HG02571 (cell line): Measurements from ENCODE around the gene BMP6.
"Not testable (repeated sequence)": the region's sequence is repeated elsewhere in the genome, so short reads cannot be mapped to it uniquely, and the experiment has no call there.

ENCODE experiments used
- ATAC-seq: cut with Tn5 transposase; IDR thresholded peaks from one replicate; pipeline ENCODE4 v1.9.1; 2021; ENCODE audit warnings: mild to moderate bottlenecking, moderate library complexity; ENCODE audit not compliant: unreplicated experiment

Gene BMP6

DNA sequence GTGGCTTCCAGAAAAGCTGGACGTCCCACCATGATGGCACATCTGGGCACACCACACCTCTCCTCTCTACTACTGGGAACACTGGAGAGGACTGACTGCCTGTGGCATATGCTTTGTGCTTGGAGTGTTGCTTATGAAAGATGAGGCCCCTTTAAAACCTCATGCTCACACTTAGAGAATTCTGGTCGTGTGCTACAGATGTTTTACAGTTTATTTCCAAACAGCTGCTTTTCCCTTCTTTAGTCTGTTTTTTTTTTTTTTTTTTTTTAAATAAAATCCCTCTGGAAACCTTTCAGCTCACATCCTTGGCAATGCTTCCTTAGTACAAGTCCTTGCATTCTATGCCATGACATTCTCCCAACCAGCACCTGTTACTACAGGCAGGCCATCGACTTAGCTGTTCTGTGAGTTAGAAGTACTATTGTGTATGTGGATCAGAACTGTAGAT lies 60.3 kb downstream of the BMP6 start:
- ATAC-seq, result no peak

DNA sequence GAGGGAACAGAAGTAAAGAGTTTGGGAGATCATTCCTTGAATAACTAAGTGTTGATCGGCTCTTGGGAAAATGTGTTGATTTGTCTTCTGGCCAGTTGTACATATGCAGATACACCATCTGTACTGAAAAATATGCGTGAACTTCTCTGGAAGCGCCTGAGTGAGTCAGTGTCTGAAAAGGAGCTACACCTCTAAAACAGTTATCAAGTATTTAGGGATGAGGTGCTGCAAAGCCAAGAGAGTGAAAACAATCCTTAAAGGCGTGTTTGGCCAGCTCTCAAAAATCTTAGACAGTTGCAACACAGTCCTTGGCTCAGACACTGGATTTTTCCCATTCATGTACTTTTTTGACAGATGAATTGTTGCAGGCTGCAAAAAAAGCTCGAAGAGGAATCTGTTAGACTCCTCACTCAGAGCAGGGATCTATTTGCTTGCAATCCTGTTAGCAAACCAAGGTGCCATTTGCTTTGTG lies 61.3 kb downstream of the BMP6 start:
- no peak for ATAC-seq

DNA sequence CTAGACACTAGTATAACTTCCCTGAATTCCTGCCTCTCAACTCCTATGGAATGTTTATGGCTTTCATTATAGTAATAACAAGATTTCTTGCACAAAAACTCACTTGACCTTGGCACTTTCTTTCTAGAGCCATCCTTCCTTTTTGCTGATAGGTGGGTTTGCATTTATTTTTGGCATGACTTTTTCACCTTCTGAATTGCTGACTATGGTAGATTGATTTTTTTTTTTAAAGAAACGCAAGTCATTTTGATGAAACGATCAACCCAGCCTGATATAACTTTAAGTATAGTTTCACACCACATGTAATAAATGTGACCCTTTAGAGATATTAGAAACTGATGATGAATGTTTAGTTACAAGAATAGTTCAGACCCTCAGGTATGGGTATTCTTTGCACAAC lies 61.8 kb downstream of the BMP6 start:
- ATAC-seq, result no peak

GRCh38 chr6:7794509-7794908 lies 68.6 kb downstream of the BMP6 start:
- ATAC-seq, result no peak

GRCh38 chr6:7797386-7797785 lies 71.5 kb downstream of the BMP6 start:
- no peak for ATAC-seq

- no peak for ATAC-seq
Measured at GRCh38 chr6:7798751-7799150, 72.9 kb downstream of the BMP6 start.

- no peak for ATAC-seq
Measured at GRCh38 chr6:7802662-7803061, 76.8 kb downstream of the BMP6 start.

GRCh38 chr6:7803214-7803613 lies 77.3 kb downstream of the BMP6 start:
- ATAC-seq, result no peak

GRCh38 chr6:7805078-7805849 lies 79.4 kb downstream of the BMP6 start:
- no peak for ATAC-seq

DNA sequence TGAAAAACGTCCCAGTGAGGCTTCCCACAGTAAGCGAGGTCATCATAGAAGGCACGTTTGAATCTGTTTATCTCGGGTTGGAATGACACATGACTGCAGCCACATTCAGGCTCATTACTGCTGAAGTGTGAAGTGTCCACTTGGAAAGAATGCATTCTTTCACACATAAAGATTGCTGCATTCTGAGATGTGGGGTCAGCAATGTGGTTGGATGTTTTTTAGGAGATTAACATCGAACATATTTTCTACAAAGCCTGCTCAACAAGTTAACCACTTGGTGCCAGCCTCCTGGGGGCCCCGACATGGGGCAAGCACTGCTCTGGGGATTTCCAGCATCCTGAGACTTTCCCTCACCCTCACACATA lies 79.9 kb downstream of the BMP6 start:
- no peak for ATAC-seq

DNA sequence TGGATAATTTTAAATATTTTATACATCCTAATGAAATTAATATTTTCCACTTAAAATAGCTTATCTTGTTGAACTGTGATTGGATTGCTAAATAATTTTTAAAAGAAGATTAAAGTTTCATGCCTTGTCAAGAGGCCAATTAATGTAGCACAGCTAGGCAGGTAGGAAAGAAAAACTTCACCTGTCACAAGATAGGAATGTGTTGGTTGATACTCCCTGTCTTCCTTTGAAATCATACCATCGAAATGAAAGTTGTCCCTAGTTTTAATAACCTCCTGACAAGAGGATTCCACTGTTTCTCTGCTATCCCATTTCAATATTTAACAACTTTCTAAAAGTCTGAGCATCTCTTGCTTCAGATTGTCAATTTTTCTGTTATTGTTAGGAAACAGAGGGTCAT lies 80.8 kb downstream of the BMP6 start:
- no peak for ATAC-seq

DNA sequence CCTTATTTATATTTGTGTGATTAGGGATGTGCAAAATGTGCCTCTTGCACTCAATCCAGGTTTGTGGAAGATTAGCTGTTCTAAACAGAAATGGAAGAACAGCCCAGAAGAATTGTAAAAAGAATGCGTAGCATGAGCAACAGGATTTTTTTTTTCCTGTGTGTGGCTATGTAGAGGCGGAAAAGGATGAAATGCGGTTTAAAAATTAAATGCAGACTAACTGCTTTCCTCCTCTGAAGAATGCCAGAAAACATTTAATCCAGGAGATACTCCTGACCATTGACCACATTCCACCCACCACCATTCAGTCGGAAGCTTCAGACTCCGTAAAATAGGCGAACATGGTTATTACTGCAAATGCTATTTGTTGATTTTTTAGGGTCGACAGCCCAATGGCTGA lies 83.4 kb downstream of the BMP6 start:
- ATAC-seq, result no peak

DNA sequence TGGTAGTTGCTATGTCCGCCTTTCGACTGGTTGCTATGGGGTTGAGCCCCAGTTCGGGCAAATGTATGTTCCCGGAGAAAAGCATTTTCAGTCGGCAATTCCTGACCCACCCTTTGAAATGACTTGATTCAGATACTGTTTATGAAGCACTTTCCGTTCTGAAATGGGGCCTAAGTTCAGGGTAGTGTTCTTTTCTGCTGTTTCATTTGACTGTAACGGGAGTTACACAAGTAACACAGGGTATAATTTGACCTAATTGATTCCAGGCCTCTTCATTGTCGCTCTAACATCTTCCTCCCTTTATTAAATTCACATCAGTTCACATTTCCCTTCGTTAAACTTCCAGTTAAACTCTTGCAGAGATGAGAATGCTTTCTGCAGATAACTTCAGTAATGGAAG lies 85.5 kb downstream of the BMP6 start:
- ATAC-seq, result no peak

DNA sequence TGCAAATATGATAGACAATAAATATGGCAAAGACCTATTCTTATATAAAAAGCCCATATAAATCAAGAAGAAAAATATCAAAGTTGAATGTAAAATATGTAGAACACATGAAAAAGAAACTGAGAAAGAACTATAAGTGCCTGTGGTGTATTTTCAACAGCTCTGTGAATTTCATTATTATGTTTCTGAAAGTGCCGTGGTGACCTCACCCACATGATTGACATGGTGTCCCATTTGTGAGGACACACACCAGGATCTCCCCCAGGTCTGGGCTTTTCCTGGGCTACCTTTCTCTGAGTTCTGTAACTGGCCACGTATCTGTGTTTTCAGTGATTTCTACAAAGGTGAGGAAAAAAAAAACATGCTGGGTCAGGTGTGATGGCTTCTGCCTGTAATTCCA lies 86.7 kb downstream of the BMP6 start:
- no peak for ATAC-seq

GRCh38 chr6:7813193-7813592 lies 87.3 kb downstream of the BMP6 start:
- ATAC-seq, result no peak

- ATAC-seq, result no peak
Measured at GRCh38 chr6:7813704-7814103, 87.8 kb downstream of the BMP6 start.

DNA sequence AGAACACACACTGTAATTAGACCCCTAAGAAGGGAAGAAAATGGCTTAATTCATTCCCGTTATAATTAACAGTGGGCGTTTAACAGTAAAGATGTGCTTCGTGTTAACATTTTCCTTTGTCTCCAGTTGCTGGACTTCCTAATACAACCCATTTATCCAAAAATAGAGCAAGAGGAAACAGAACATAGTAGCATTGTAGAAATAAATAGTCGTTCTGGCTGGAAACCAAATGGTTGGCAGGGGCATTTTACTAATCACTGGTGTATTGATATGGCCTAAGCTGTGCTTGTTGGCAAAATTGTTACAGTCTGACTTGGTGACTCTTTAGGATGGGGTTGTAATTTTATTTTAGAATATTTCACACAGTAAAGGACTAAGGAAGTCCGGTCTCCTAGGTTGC lies 89.8 kb downstream of the BMP6 start:
- no peak for ATAC-seq

DNA sequence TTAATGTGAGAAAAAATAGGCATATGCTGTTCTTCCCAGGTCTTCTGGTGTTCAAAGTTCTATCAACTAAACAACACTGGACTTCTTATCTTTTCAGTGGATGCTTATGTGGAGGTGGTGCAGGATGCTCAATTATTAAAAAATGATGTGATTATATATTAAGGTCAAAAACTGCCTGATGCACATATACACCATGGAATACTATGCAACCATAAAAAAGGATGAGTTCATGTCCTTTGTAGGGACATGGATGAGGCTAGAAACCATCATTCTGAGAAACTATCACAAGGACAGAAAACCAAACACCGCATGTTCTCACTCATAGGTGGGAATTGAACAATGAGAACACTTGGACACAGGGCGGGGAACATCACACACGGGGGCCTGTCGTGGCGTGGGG lies 91.3 kb downstream of the BMP6 start:
- ATAC-seq, result not testable (repeated sequence)

- no peak for ATAC-seq
Measured at GRCh38 chr6:7818257-7819214, 92.6 kb downstream of the BMP6 start.

- ATAC-seq, result no peak
Measured at GRCh38 chr6:7819431-7820015, 93.6 kb downstream of the BMP6 start.

- ATAC-seq, result no peak
Measured at GRCh38 chr6:7820288-7820835, 94.5 kb downstream of the BMP6 start.
